K562 (cell line): ENCODE data around the gene BPTF. TPM values are rescaled to one million over a fixed set of nuclear protein-coding genes. Genes with fewer than 3 reads are reported as not detected.

Experiments used
- CBFA2T3 ChIP-seq: fragments of 450-650 bp; IDR thresholded peaks from 2 replicates; pipeline ENCODE4 v1.6.1; 2017
- HDGF ChIP-seq: fragments of 450-650 bp; IDR thresholded peaks from 2 replicates; pipeline ENCODE4 v1.6.1; 2016
- HNRNPLL ChIP-seq: fragments of 200-400 bp; formaldehyde crosslinking; IDR thresholded peaks from 2 replicates; pipeline ENCODE4 v1.6.1; 2017; ENCODE audit warnings: low read length, low read depth, mild to moderate bottlenecking; ENCODE audit not compliant: poor library complexity, severe bottlenecking
- L3MBTL2 ChIP-seq: fragments of 450-650 bp; IDR thresholded peaks from 2 replicates; pipeline ENCODE4 v1.6.1; 2016; ENCODE audit warnings: mild to moderate bottlenecking, moderate library complexity
- MTF1 ChIP-seq: fragments of 250-450 bp; sonication (Bioruptor Pico); IDR thresholded peaks from 2 replicates; pipeline ENCODE4 v1.9.0; 2021; ENCODE audit warnings: moderate library complexity, mild to moderate bottlenecking, inconsistent platforms, borderline replicate concordance
- NR2F6 ChIP-seq: fragments of 450-650 bp; formaldehyde crosslinking; IDR thresholded peaks from 2 replicates; pipeline ENCODE4 v1.4.0; 2020; ENCODE audit warnings: mild to moderate bottlenecking
- PHF8 ChIP-seq: fragments of 200-600 bp; sonication (generic); IDR thresholded peaks from 2 replicates; pipeline ENCODE4 v1.6.1; 2012; ENCODE audit warnings: mixed run types, mild to moderate bottlenecking, inconsistent platforms, low read length, moderate library complexity, borderline replicate concordance
- ZNF707 ChIP-seq: fragments of 250-450 bp; sonication (Bioruptor Pico); conservative IDR thresholded peaks from 2 replicates; pipeline ENCODE4 v1.8.0; 2022; ENCODE audit warnings: inconsistent platforms, mild to moderate bottlenecking, moderate library complexity
- polyA plus RNA-seq, 8 experiments: library from polyadenylated mRNA; depleted of rRNA in 4 of 8; stranded (reverse) in 5 of 8; unstranded in 3 of 8; fragments of >200 nt; fragmentation: Nextera tagmentation in 2 of 8; fragmentation: Illumina TruSeq in 1 of 8; extraction: Ambion mirVana in 2 of 8; extraction: Trizol in 1 of 8; gene quantifications; 2 replicates each; pipeline versions ENCODE4 v1.2.1 to v1.2.3, GENCODE V29; 2011 to 2014; ENCODE audit warnings: inconsistent platforms in 1 of 8, missing spikeins in 1 of 8
- total RNA-seq, 7 experiments: library from RNA; depleted of rRNA in 6 of 7; stranded (reverse); fragments of >200 nt in 6 of 7; fragmentation: Illumina TruSeq in 2 of 7; extraction: Trizol in 2 of 7; gene quantifications; 2 replicates each; pipeline versions ENCODE4 v1.2.1 to v1.2.3, GENCODE V29; 2011 to 2021; ENCODE audit warnings: low replicate concordance in 1 of 7
- TF ChIP-seq, protein P1 (sequence below), 2 experiments: fragments of 450-650 bp; IDR thresholded peaks; 2 replicates each; pipeline ENCODE4 v1.6.1; 2016; ENCODE audit warnings: mild to moderate bottlenecking in 2 of 2, borderline replicate concordance in 1 of 2, low read depth in 1 of 2, moderate library complexity in 1 of 2
- TF ChIP-seq, protein P2 (sequence below): IDR thresholded peaks from 3 replicates; pipeline ENCODE4 v1.6.1; 2011; ENCODE audit warnings: borderline replicate concordance, mild to moderate bottlenecking; ENCODE audit not compliant: insufficient read length, insufficient read depth
- TF ChIP-seq, protein P3 (sequence below): fragments of 250-450 bp; sonication (Bioruptor Pico); IDR thresholded peaks from 2 replicates; pipeline ENCODE4 v1.8.0; 2022; ENCODE audit warnings: inconsistent platforms, mild to moderate bottlenecking, moderate library complexity, borderline replicate concordance
- TF ChIP-seq, protein P4 (sequence below): sonication (generic); formaldehyde crosslinking; IDR thresholded peaks from 2 replicates; pipeline ENCODE4 v1.8.0; 2022; ENCODE audit warnings: mild to moderate bottlenecking, missing genetic modification reagents

BPTF gene
- total and polyA plus RNA-seq, 9 of the 15 experiments (the other 6 are each of a cell fraction or from before 2014, with no cell fraction given), result 12.5 to 52.1 (median 26.9) TPM

DNA sequence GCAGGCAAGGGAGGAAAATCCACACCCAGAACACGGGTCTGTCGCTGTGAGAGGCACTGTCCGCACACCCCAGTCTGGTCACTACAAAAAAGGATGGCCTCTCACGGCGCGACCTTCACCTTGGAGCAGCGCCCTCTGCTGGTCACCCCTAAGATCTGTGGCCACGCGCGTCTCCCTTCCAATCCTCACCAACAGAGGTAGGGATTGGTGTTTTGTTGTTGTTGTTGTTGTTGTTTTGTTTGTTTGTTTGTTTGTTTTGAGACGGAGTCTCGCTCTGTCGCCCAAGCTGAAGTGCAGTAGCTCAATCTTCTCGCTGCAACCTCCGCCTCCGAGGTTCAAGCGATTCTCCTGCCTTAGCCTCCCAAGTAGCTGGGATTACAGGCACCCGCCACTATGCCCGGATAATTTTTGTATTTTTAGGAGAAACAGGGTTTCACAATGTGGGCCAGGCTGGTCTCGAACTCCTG lies 185.9 kb downstream of the BPTF start (continued):
- TF ChIP-seq, protein P1, sequence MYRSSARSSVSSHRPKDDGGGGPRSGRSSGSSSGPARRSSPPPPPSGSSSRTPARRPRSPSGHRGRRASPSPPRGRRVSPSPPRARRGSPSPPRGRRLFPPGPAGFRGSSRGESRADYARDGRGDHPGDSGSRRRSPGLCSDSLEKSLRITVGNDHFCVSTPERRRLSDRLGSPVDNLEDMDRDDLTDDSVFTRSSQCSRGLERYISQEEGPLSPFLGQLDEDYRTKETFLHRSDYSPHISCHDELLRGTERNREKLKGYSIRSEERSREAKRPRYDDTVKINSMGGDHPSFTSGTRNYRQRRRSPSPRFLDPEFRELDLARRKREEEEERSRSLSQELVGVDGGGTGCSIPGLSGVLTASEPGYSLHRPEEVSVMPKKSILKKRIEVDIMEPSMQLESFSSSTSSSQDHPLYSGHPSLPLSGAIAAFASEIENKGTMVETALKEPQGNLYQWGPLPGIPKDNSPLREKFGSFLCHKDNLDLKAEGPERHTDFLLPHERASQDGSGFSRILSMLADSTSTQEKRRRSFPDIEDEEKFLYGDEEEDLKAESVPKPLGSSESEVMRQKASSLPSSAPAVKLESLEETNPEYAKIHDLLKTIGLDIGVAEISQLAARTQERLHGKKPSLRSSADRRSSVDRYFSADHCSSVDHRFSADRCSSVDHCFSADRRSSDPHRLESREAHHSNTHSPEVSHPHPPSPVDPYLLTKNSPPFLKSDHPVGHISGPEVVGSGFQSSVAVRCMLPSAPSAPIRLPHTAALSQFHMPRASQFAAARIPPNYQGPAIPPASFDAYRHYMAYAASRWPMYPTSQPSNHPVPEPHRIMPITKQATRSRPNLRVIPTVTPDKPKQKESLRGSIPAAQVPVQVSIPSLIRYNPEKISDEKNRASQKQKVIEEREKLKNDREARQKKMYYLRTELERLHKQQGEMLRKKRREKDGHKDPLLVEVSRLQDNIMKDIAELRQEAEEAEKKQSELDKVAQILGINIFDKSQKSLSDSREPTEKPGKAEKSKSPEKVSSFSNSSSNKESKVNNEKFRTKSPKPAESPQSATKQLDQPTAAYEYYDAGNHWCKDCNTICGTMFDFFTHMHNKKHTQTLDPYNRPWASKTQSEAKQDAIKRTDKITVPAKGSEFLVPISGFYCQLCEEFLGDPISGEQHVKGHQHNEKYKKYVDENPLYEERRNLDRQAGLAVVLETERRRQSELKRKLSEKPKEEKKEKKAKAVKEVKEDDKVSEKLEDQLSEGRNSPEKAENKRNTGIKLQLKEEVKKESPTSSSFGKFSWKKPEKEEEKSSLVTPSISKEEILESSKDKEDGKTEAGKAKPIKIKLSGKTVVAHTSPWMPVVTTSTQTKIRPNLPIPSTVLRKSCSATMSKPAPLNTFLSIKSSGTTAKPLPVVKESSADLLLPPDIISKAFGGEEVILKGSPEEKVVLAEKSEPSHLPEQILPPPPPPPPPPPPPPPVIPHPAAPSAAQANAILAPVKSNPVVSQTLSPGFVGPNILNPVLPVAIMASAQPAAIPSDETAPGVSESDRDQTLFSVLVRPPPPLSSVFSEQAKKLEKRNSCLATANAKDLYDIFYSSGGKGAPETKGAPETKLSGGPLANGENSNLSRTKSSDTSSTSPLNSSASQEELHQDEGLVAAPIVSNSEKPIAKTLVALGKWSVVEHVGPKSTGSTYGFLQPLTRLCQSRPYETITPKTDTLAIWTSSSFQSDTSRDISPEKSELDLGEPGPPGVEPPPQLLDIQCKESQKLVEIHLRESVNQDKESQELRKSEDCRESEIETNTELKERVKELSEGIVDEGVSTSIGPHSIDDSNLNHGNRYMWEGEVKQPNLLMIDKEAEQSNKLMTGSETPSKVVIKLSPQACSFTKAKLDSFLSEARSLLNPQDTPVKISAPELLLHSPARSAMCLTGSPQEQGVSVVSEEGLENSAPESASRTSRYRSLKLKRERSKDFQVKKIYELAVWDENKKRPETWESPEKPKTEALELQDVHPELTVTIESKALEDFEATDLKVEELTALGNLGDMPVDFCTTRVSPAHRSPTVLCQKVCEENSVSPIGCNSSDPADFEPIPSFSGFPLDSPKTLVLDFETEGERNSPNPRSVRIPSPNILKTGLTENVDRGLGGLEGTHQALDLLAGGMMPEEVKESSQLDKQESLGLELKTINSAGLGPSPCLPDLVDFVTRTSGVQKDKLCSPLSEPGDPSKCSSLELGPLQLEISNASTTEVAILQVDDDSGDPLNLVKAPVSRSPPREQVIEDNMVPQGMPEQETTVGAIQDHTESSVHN (IDR thresholded peaks at IDR 0.05; ENCODE audit: borderline replicate concordance in 1 of 2, low read depth in 1 of 2), result no peak
- TF ChIP-seq, protein P2, sequence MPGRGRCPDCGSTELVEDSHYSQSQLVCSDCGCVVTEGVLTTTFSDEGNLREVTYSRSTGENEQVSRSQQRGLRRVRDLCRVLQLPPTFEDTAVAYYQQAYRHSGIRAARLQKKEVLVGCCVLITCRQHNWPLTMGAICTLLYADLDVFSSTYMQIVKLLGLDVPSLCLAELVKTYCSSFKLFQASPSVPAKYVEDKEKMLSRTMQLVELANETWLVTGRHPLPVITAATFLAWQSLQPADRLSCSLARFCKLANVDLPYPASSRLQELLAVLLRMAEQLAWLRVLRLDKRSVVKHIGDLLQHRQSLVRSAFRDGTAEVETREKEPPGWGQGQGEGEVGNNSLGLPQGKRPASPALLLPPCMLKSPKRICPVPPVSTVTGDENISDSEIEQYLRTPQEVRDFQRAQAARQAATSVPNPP, result no peak
- TF ChIP-seq PHF8, result no peak
- no peak for TF ChIP-seq HNRNPLL
- TF ChIP-seq, protein P3, sequence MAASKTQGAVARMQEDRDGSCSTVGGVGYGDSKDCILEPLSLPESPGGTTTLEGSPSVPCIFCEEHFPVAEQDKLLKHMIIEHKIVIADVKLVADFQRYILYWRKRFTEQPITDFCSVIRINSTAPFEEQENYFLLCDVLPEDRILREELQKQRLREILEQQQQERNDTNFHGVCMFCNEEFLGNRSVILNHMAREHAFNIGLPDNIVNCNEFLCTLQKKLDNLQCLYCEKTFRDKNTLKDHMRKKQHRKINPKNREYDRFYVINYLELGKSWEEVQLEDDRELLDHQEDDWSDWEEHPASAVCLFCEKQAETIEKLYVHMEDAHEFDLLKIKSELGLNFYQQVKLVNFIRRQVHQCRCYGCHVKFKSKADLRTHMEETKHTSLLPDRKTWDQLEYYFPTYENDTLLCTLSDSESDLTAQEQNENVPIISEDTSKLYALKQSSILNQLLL, result no peak
- TF ChIP-seq ZNF707 (CRISPR knock-in tag), result no peak
- TF ChIP-seq NR2F6 (CRISPR knock-in tag), result no peak
- no peak for TF ChIP-seq HDGF
- TF ChIP-seq CBFA2T3, result no peak
- TF ChIP-seq MTF1 (CRISPR knock-in tag), result no peak
- peak; percentile 35; the same call in 1 of the 2 replicates for TF ChIP-seq L3MBTL2
- TF ChIP-seq, protein P4, sequence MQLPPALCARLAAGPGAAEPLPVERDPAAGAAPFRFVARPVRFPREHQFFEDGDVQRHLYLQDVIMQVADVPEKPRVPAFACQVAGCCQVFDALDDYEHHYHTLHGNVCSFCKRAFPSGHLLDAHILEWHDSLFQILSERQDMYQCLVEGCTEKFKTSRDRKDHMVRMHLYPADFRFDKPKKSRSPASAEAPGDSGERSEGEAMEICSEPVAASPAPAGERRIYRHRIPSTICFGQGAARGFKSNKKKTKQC, result no peak
